NCI-H2227 treated with DMSO at 0.1 percent for 48 hours (cell line): ENCODE measurements around the gene CDHR1.
A peak's percentile ranks its signal among the peaks of the same experiment; 100 is the strongest.

ENCODE experiments used
- DNase-seq: peaks from one replicate; lab custom pipeline; 2025; lab: John Stamatoyannopoulos, UW

The CDHR1 gene

GRCh38 chr10:84201244-84201606 is 6.9 kb downstream of the CDHR1 start:
- no peak for DNase-seq

- DNase-seq = no peak
These were observed 7.3 kb downstream of the CDHR1 start for GRCh38 chr10:84201682-84202081.

- no peak for DNase-seq
These were observed 8.0 kb downstream of the CDHR1 start for GRCh38 chr10:84202349-84202748.

GRCh38 chr10:84204122-84204521 is 9.8 kb downstream of the CDHR1 start:
- no peak for DNase-seq

- no peak for DNase-seq
These were observed 10.3 kb downstream of the CDHR1 start for GRCh38 chr10:84204610-84205009.

GRCh38 chr10:84205049-84205852 is 10.9 kb downstream of the CDHR1 start:
- peak; percentile 14 for DNase-seq

GRCh38 chr10:84205853-84206525 is 11.7 kb downstream of the CDHR1 start:
- DNase-seq = no peak

- no peak for DNase-seq
These were observed 13.7 kb downstream of the CDHR1 start for GRCh38 chr10:84208023-84208422.

GRCh38 chr10:84211566-84211965 is 17.2 kb downstream of the CDHR1 start:
- no peak for DNase-seq

GRCh38 chr10:84212014-84212413 is 17.7 kb downstream of the CDHR1 start:
- DNase-seq = no peak

GRCh38 chr10:84213076-84213475 is 18.7 kb downstream of the CDHR1 start:
- DNase-seq = no peak

GRCh38 chr10:84214046-84214572 is 19.8 kb downstream of the CDHR1 start:
- no peak for DNase-seq

- no peak for DNase-seq
These were observed 20.4 kb downstream of the CDHR1 start for GRCh38 chr10:84214612-84215235.

- no peak for DNase-seq
These were observed 22.5 kb downstream of the CDHR1 start for GRCh38 chr10:84216834-84217233.

- no peak for DNase-seq
These were observed 23.4 kb downstream of the CDHR1 start for GRCh38 chr10:84217746-84218145.

- DNase-seq = no peak
These were observed 27.6 kb downstream of the CDHR1 start for GRCh38 chr10:84221916-84222315.

GRCh38 chr10:84224411-84225028 is 30.2 kb downstream of the CDHR1 start:
- no peak for DNase-seq

GRCh38 chr10:84225427-84226173 is 31.3 kb downstream of the CDHR1 start, which contains the start of gene LRIT2:
Gene LRIT2 (minus strand): TSS chr10:84225544. CDS start chr10:84225520, 24 bp downstream.
- DNase-seq = no peak

- DNase-seq = no peak
These were observed 32.3 kb downstream of the CDHR1 start for GRCh38 chr10:84226616-84227015.

GRCh38 chr10:84227810-84228209 is 33.5 kb downstream of the CDHR1 start:
- no peak for DNase-seq

GRCh38 chr10:84230359-84230758 is 36.0 kb downstream of the CDHR1 start:
- DNase-seq = no peak

GRCh38 chr10:84232376-84232775 is 38.0 kb downstream of the CDHR1 start:
- no peak for DNase-seq
